Suppressor macrophage (primary cell): ENCODE results near the gene PAM.
A peak's percentile ranks its signal among the peaks of the same experiment; 100 is the strongest.

ENCODE experiments used
- DNase-seq, 4 experiments: peaks; one replicate each; pipeline ENCODE4 v3.0.0-alpha.2; 2020 to 2022

The PAM gene

DNA sequence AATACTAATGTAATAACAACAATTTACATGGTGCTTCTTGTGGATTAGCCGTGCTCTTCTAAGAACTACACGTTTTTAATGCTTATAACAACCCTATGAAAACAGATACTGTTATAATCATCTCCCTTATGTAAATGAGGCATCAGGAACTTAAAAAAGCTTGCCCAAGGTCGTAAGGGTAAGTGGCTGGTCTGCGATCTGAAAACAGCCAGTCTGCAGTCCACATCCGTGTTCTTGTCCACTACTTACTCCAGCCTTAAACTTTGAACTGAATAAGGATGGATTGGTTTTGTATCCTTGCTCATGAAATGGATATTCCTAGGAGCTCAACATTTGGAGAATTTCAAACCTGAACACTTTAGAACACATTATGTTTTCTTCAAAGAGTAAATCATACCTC is 26.7 kb downstream of the PAM start:
- DNase-seq, result no peak

GRCh38 chr5:102782217-102782872 is 27.2 kb downstream of the PAM start:
- DNase-seq, result peak in 3 of 4 experiments; percentile 4 to 60 (median 38)

- no peak for DNase-seq
These were observed 32.0 kb downstream of the PAM start for GRCh38 chr5:102787134-102787533.

GRCh38 chr5:102788788-102789187 is 33.7 kb downstream of the PAM start:
- DNase-seq, result no peak

- DNase-seq, result no peak
These were observed 34.4 kb downstream of the PAM start for GRCh38 chr5:102789469-102789868.

DNA sequence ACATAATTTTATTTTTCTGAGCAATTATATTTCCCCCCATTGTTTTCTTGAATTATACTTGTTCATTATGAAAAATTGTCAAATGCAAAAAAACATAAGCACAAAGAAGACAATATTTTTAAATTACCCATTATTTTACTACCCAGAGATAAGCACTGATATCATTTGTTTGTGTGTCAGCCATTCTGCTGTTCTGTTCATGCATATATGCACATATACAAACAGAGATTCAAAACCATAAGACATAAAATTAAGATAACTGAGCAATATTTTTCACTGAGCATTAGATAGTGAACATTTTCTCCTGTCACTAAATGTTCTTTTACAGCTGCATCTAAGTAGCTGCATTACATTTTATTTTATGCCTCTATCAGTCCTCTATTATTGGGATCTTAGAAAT is 35.6 kb downstream of the PAM start:
- no peak for DNase-seq

DNA sequence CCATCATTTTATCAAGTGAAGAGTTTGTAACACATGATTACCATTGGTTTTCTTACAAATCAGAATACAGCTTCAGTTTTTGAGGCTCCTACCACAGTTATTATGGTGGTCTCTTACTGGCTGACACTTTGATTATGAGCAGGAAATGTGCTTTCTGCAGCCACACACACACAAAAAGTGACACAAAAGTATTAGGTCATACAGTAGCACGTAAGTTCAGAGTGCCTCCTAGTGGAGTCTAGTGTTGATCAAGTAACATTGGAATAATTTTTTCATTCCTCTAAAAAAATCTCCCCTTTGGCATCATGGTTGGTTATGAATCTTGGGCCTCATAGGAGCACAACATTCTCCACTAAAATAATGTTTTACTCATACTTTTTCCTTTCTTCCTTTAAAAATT is 37.6 kb downstream of the PAM start:
- DNase-seq, result peak in 3 of 4 experiments; percentile 20 to 54 (median 39)

- DNase-seq, result no peak
These were observed 38.9 kb downstream of the PAM start for GRCh38 chr5:102794047-102794446.

- DNase-seq, result no peak
These were observed 39.7 kb downstream of the PAM start for GRCh38 chr5:102794677-102795331.

DNA sequence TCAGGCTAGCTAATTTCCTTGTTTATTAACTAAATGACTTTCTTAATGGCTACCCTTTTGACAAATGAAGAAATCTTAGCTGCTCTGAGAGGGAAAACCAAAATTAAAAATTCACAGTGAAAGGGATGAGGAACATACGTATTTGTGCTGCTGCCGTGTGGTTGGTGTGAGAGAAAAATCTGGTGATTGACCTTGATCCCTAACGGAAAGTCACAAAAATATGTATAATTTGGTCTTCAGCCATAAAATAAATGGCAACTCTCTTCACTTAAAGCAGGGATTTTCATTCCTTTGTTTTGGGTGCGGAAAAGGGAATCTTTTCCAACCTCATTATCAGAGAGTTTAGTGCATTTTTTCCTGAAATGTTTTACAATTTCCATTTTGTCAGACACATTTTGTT is 40.4 kb downstream of the PAM start:
- no peak for DNase-seq

GRCh38 chr5:102796009-102796408 is 40.9 kb downstream of the PAM start:
- DNase-seq, result no peak

DNA sequence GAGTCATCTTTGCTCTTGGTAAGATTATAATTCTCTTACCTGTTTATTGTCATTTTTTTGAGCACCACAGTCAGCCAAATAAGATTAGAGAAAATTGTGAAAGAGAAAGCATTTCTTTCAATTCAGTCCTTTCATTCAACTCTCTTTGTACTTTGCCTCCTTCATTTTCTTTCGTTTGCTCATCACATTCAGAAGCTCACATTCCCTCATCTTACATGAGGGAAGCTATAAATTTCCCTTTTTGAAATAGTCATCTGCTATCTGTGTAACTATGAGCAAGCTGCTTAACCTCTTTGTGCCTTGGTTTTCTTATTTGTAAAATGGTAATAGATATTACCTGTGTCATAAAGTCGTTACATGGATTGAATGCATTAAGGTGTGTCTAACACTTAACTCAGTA is 41.4 kb downstream of the PAM start:
- no peak for DNase-seq

- DNase-seq, result no peak
These were observed 42.3 kb downstream of the PAM start for GRCh38 chr5:102797322-102797884.

- DNase-seq, result no peak
These were observed 43.1 kb downstream of the PAM start for GRCh38 chr5:102798104-102798785.

DNA sequence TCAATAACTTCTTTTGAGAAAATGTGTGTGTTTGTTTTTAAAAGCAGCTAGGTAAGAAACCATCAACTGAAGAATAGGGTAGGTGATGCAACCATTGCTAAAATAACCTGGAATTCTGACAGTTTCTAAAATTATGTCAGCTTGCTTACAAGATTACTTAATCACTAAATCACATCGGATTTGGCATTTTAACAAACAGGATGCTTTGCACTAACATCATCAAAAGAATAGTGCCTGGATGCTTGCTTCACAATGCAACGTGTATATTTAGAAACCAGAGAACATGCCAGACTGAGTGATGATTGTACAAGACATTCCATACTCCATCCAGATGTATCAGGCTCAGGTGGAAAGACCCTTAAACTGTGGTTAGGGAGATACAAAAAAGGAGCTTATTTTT is 43.9 kb downstream of the PAM start:
- DNase-seq, result no peak

DNA sequence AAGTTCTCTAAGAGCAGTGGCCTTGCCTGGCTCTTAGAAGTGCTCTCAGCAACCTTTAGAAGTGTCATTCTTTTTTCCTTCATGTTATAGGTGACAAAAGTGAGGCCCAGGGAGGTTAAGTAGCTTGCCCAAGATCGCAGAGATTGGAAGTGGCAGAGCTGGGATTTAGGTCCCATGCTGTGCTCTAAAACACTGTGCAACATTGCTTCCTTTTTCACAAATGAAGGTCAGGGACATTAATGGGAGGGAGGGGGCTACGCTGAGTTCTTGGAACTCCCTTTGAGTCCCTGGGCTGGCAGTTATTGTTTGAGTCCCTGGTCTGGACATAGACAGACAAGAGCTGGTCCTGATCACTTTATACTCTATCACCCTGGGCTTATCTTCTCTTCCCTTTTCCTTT is 45.3 kb downstream of the PAM start:
- DNase-seq, result no peak

DNA sequence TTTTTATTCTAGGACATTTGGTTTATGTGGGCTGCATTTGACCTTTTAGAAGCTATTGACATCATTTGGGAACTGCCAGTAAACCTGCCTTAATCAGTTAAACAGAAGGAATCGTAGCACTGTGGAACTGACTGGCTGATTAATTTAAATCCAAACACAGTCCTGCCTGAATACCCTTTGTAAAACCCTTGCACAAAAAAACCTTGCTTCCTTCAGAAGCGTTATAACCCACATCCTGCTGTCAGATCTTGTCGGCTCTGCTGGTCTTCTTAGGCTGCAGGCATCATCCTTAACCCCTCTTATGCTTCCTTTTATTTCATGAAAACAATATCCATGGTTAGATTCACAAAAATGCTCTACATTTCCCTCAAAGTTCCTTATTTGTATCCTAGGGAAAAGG is 46.3 kb downstream of the PAM start:
- DNase-seq, result no peak

DNA sequence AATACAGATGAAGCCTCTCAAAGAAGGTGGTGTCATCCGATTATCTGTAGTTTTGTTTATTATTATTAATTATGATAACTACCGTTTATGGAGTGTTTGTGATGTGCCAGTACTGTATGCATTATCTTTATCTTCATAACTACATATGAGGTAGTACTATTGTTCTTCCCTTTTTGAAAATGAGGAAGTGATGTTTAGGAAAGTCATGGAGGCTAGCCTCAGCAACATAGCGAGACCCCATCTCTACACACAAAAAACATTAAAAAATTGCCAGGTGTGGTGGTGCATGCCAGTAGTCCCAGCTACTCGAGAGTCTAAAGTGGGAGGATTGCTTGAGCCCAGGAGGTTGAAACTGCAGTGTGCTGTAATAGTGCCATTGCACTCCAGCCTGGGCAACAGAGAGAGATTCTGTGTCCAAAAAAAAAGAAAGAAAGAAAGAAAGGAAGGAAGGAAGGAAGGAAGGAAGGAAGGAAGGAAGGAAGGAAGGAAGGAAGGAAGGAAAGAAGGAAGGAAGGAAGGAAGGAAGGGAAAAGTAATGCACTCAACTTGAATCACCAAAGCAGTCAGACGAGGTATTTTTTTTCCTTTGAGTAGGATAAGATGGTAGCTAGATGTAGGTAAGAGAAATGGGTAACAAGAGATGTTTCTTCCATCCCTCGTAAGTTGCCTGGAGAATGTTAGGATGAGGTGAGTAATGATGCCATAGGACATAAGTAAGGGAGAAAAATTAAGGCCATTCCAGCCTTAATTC is 47.8 kb downstream of the PAM start:
- DNase-seq, result peak in 2 of 4 experiments; percentile 31 to 41

GRCh38 chr5:102807878-102808502 is 52.9 kb downstream of the PAM start:
- no peak for DNase-seq

- no peak for DNase-seq
These were observed 53.9 kb downstream of the PAM start for GRCh38 chr5:102809033-102809432.

- DNase-seq, result no peak
These were observed 56.9 kb downstream of the PAM start for GRCh38 chr5:102811972-102812371.

- DNase-seq, result no peak
These were observed 58.6 kb downstream of the PAM start for GRCh38 chr5:102813740-102814139.
